ENCODE results near the gene HNRNPA2B1. TPM values are rescaled to one million over a fixed set of nuclear protein-coding genes. Genes with fewer than 3 reads are reported as not detected.

HNRNPA2B1 gene
- total and polyA plus RNA-seq, 2 donors (not counting 1 experiment from before 2014, with no cell fraction given), result 167 to 524 TPM

- Mint-ChIP-seq H3K4me3 (peak within 1 kb of the TSS; percentile 97), H3K4me1 (peaks cover 48% of the 10 kb centered on the region), H3K27ac (peak within 1 kb of the TSS; percentile 88), H3K27me3 (no peaks in the 10 kb centered on the region), H3K9me3 (ENCODE audit: insufficient read depth) (no peaks in the 10 kb centered on the region)
- Histone ChIP-seq H4K20me1 (ENCODE audit: control insufficient read depth, insufficient read depth, low read length, poor library complexity, severe bottlenecking) (no peaks in the 10 kb centered on the region), H3K9me3 (ENCODE audit: control extremely low read depth in 1 of 3, control insufficient read depth in 2 of 3, insufficient read depth in 1 of 3, low read length in 2 of 3) (peaks cover 0 to 10% (median 0%) of the 10 kb centered on the region in 3 donors), H3K79me2 (ENCODE audit: control insufficient read depth, insufficient read depth, low read length) (no peaks in the 10 kb centered on the region), H3K36me3 (replicated peaks in 1 of 2; ENCODE audit: control extremely low read depth in 1 of 2, control insufficient read depth in 1 of 2, extremely low read depth in 1 of 2, insufficient read depth in 2 of 2, low read length in 1 of 2) (no peaks in the 10 kb centered on the region), H2AFZ (ENCODE audit: insufficient read depth, low read depth, low read length, poor library complexity, severe bottlenecking) (peak within 1 kb of the TSS; percentile 96), H3K9ac (ENCODE audit: low read length) (peak within 1 kb of the TSS; percentile 77), H3K4me3 (ENCODE audit: control extremely low read depth in 1 of 5, extremely low read depth in 1 of 5, insufficient read depth in 1 of 5, low read depth in 2 of 5, low read length in 4 of 5) (peak within 1 kb of the TSS; percentile 35 to 90 (median 62)), H3K27ac (ENCODE audit: low read length in 2 of 2) (peak within 1 kb of the TSS; percentile 16 to 65), H3K27me3 (replicated peaks in 1 of 4; ENCODE audit: control extremely low read depth in 1 of 4, control insufficient read depth in 3 of 4, insufficient read depth in 4 of 4, low read length in 3 of 4) (no peaks in the 10 kb centered on the region), H3K4me1 (ENCODE audit: control insufficient read depth in 2 of 2, insufficient read depth in 2 of 2, low read length in 2 of 2) (peaks cover 34 to 42% of the 10 kb centered on the region in 2 donors), H3K4me2 (replicated peaks; ENCODE audit: low read depth, low read length, poor library complexity, severe bottlenecking) (peak within 1 kb of the TSS; percentile 95)
- intact Hi-C loops (cut with micrococcal nuclease), result loop anchor here (2.0 to 5.0 kb wide), 4 partner anchors 50 to 713 kb away; partner anchors contain the start of gene SKAP2
- DNase-seq, result peak; percentile 89
- TF ChIP-seq, protein P1, sequence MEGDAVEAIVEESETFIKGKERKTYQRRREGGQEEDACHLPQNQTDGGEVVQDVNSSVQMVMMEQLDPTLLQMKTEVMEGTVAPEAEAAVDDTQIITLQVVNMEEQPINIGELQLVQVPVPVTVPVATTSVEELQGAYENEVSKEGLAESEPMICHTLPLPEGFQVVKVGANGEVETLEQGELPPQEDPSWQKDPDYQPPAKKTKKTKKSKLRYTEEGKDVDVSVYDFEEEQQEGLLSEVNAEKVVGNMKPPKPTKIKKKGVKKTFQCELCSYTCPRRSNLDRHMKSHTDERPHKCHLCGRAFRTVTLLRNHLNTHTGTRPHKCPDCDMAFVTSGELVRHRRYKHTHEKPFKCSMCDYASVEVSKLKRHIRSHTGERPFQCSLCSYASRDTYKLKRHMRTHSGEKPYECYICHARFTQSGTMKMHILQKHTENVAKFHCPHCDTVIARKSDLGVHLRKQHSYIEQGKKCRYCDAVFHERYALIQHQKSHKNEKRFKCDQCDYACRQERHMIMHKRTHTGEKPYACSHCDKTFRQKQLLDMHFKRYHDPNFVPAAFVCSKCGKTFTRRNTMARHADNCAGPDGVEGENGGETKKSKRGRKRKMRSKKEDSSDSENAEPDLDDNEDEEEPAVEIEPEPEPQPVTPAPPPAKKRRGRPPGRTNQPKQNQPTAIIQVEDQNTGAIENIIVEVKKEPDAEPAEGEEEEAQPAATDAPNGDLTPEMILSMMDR (IDR thresholded peaks at IDR 0.05), result no peak
- no peak for TF ChIP-seq EZH2 (IDR thresholded peaks at IDR 0.05; ENCODE audit: borderline replicate concordance, insufficient read depth, low read depth, low read length, poor library complexity, severe bottlenecking)
- POLR2A ChIA-PET, result interaction anchor here (0.5 to 2.1 kb wide), 7 partner anchors 9 to 973 kb away, joined by 3 to 23 read pairs (median 3); partner anchors contain the start of genes CBX3 and HNRNPA2B1
- WGBS (ENCODE audit: insufficient coverage), result under 1% methylated on average over 95 of the region's 95 CpGs
- CTCF ChIA-PET, result interaction anchor here (0.6 to 3.1 kb wide), 16 partner anchors 9 to 259 kb away, joined by 3 to 41 read pairs (median 4); partner anchors contain the start of genes CBX3 and HNRNPA2B1
- peak; percentile 89 for ATAC-seq (ENCODE audit: low read depth)
Observed at GRCh38 chr7:26151953-26152781, 48.4 kb downstream of the HNRNPA2B1 start, which contains the start of gene NFE2L3. NFE2L3 (plus strand) TSS chr7:26152198; CDS start chr7:26152499, 301 bp downstream.

Data from B cell (primary cell).